Neural progenitor cell (in vitro differentiated cells): Measurements from ENCODE around the gene CEP164. TPM values are rescaled to one million over a fixed set of nuclear protein-coding genes. Genes with fewer than 3 reads are reported as not detected.

Experiments used
- DNase-seq: peaks from one replicate; pipeline ENCODE4 v3.0.0-alpha.2; 2016; ENCODE audit warnings: low spot score
- H2AFZ ChIP-seq: fragments of 200-600 bp; sonication (generic); replicated peaks from 2 replicates; pipeline ENCODE4 v1.6.1; 2016; ENCODE audit warnings: antibody characterized with exemption
- H3F3A ChIP-seq: fragments of 200-600 bp; sonication (generic); 2 replicates; pipeline ENCODE4 v1.6.1; 2016; ENCODE audit warnings: antibody characterized with exemption, low read depth
- H3K27ac ChIP-seq: fragments of 200-600 bp; sonication (generic); 2 replicates; pipeline ENCODE4 v1.5.1; 2016; ENCODE audit warnings: mild to moderate bottlenecking
- H3K27me3 ChIP-seq: fragments of 200-600 bp; sonication (generic); 2 replicates; pipeline ENCODE4 v1.6.1; 2016; ENCODE audit warnings: mild to moderate bottlenecking, moderate library complexity
- H3K36me3 ChIP-seq: fragments of 200-600 bp; sonication (generic); 2 replicates; pipeline ENCODE4 v1.5.1; 2016
- H3K4me1 ChIP-seq: fragments of 200-600 bp; sonication (generic); 2 replicates; pipeline ENCODE4 v1.6.1; 2016; ENCODE audit warnings: mixed run types
- H3K4me2 ChIP-seq: fragments of 200-600 bp; sonication (generic); 2 replicates; pipeline ENCODE4 v1.6.1; 2016
- H3K4me3 ChIP-seq: fragments of 200-600 bp; sonication (generic); 2 replicates; pipeline ENCODE4 v1.5.1; 2016
- H3K79me2 ChIP-seq: fragments of 200-600 bp; sonication (generic); 2 replicates; pipeline ENCODE4 v1.6.1; 2016; ENCODE audit warnings: low read depth
- H3K9ac ChIP-seq: fragments of 200-600 bp; sonication (generic); 2 replicates; pipeline ENCODE4 v1.6.1; 2016
- H3K9me3 ChIP-seq: fragments of 200-600 bp; sonication (generic); 2 replicates; pipeline ENCODE4 v1.5.1; 2016; ENCODE audit warnings: low read depth
- H4K20me1 ChIP-seq: fragments of 200-600 bp; sonication (generic); 2 replicates; pipeline ENCODE4 v1.6.1; 2016; ENCODE audit warnings: low read depth
- H3K27ac Mint-ChIP-seq: 3 replicates; pipeline ENCODE4 v1.8.0; 2021; ENCODE audit warnings: mixed read lengths
- H3K27me3 Mint-ChIP-seq: 2 replicates; pipeline ENCODE4 v1.8.0; 2022; ENCODE audit warnings: low read depth, mild to moderate bottlenecking, inconsistent platforms, moderate library complexity, mixed read lengths; ENCODE audit not compliant: insufficient read depth
- H3K36me3 Mint-ChIP-seq: 3 replicates; pipeline ENCODE4 v1.8.0; 2021; ENCODE audit warnings: mixed read lengths
- H3K4me1 Mint-ChIP-seq: 3 replicates; pipeline ENCODE4 v1.8.0; 2021; ENCODE audit warnings: mixed read lengths
- H3K4me3 Mint-ChIP-seq: 3 replicates; pipeline ENCODE4 v1.8.0; 2021; ENCODE audit warnings: mild to moderate bottlenecking, moderate library complexity, mixed read lengths
- H3K9me3 Mint-ChIP-seq: 3 replicates; pipeline ENCODE4 v1.8.0; 2020; ENCODE audit warnings: mixed read lengths
- CTCF ChIP-seq: fragments of 200-600 bp; sonication (generic); IDR thresholded peaks from 2 replicates; pipeline ENCODE4 v1.5.1; 2017; ENCODE audit warnings: antibody characterized with exemption, mild to moderate bottlenecking
- EZH2 ChIP-seq: fragments of 200-600 bp; sonication (generic); IDR thresholded peaks from 2 replicates; pipeline ENCODE4 v1.6.1; 2017; ENCODE audit warnings: antibody characterized with exemption, mild to moderate bottlenecking, moderate library complexity
- EZH2phosphoT487 ChIP-seq: fragments of 200-600 bp; sonication (generic); IDR thresholded peaks from 2 replicates; pipeline ENCODE4 v1.6.1; 2017; ENCODE audit warnings: antibody characterized with exemption
- total RNA-seq: library from RNA; depleted of rRNA; stranded (reverse); fragments of >200 nt; gene quantifications from 2 replicates; pipeline ENCODE4 v1.2.3, GENCODE V29; 2015; ENCODE audit warnings: low replicate concordance

The CEP164 gene
- total RNA-seq, 1 donor from 2014 or later, result 24.2 TPM

- Histone ChIP-seq H3K4me2 (no peak overlapping the region), H4K20me1 (no peaks in the 10 kb centered on the region), H3K4me3 (no peak overlapping the region), H3K79me2 (no peaks in the 10 kb centered on the region), H3F3A (no peaks in the 10 kb centered on the region), H3K4me1 (no peaks in the 10 kb centered on the region), H3K9ac (no peak overlapping the region), H3K27ac (no peak overlapping the region), H2AFZ (no peak overlapping the region), H3K36me3 (no peaks in the 10 kb centered on the region), H3K27me3 (no peaks in the 10 kb centered on the region), H3K9me3 (no peaks in the 10 kb centered on the region)
- H3K36me3 Mint-ChIP-seq, result peaks cover 14% of the 10 kb centered on the region
- peaks cover 3% of the 10 kb centered on the region for H3K27me3 Mint-ChIP-seq
- H3K4me3 Mint-ChIP-seq, result no peak overlapping the region
- no peaks in the 10 kb centered on the region for H3K9me3 Mint-ChIP-seq
- DNase-seq, result no peak
- H3K4me1 Mint-ChIP-seq, result no peaks in the 10 kb centered on the region
- H3K27ac Mint-ChIP-seq, result no peak overlapping the region
- no peak for TF ChIP-seq CTCF
- no peak for TF ChIP-seq EZH2phosphoT487
- TF ChIP-seq EZH2, result no peak
Measured at GRCh38 chr11:117356126-117356890, 28.7 kb downstream of the CEP164 start.

- H2AFZ ChIP-seq, result no peak overlapping the region
- TF ChIP-seq CTCF (no peak), EZH2 (no peak), EZH2phosphoT487 (no peak)
- no peak for DNase-seq
- H3K4me3 ChIP-seq, result no peak overlapping the region
- Mint-ChIP-seq H3K27me3 (peaks cover 3% of the 10 kb centered on the region), H3K36me3 (peaks cover 24% of the 10 kb centered on the region), H3K27ac (no peak overlapping the region), H3K4me1 (peaks cover 4% of the 10 kb centered on the region), H3K4me3 (no peak overlapping the region), H3K9me3 (no peaks in the 10 kb centered on the region)
- H3K36me3 ChIP-seq, result no peaks in the 10 kb centered on the region
- no peaks in the 10 kb centered on the region for H3F3A ChIP-seq
- H3K4me2 ChIP-seq, result no peak overlapping the region
- H4K20me1 ChIP-seq, result no peaks in the 10 kb centered on the region
- H3K4me1 ChIP-seq, result no peaks in the 10 kb centered on the region
- H3K79me2 ChIP-seq, result no peaks in the 10 kb centered on the region
- H3K9ac ChIP-seq, result no peak overlapping the region
- no peaks in the 10 kb centered on the region for H3K27me3 ChIP-seq
- H3K9me3 ChIP-seq, result no peaks in the 10 kb centered on the region
- no peak overlapping the region for H3K27ac ChIP-seq
Measured at GRCh38 chr11:117361432-117361831, 33.8 kb downstream of the CEP164 start.

- peak overlapping the region; percentile 25 for H3K27ac Mint-ChIP-seq
- peaks cover 5% of the 10 kb centered on the region for H3K4me1 Mint-ChIP-seq
- Histone ChIP-seq H3K4me1 (no peaks in the 10 kb centered on the region), H4K20me1 (no peaks in the 10 kb centered on the region), H3K36me3 (no peaks in the 10 kb centered on the region), H3F3A (no peaks in the 10 kb centered on the region), H2AFZ (no peak overlapping the region), H3K27ac (no peak overlapping the region), H3K27me3 (no peaks in the 10 kb centered on the region), H3K4me2 (no peak overlapping the region), H3K9ac (no peak overlapping the region), H3K79me2 (no peaks in the 10 kb centered on the region), H3K4me3 (no peak overlapping the region), H3K9me3 (no peaks in the 10 kb centered on the region)
- no peaks in the 10 kb centered on the region for H3K9me3 Mint-ChIP-seq
- TF ChIP-seq EZH2phosphoT487 (no peak), CTCF (peak; percentile 13), EZH2 (no peak)
- peak; percentile 9 for DNase-seq
- no peak overlapping the region for H3K4me3 Mint-ChIP-seq
- peaks cover 2% of the 10 kb centered on the region for H3K27me3 Mint-ChIP-seq
- peaks cover 26% of the 10 kb centered on the region for H3K36me3 Mint-ChIP-seq
Measured at GRCh38 chr11:117366248-117366647, 38.6 kb downstream of the CEP164 start.
